ENCODE results near the gene TBCEL. TPM values are rescaled to one million over a fixed set of nuclear protein-coding genes. Genes with fewer than 3 reads are reported as not detected.
A peak's percentile ranks its signal among the peaks of the same experiment; 100 is the strongest.

TBCEL gene
- total and polyA plus RNA-seq, 2 donors (not counting 1 experiment from before 2014, with no cell fraction given) = 21.1 to 25.8 TPM

- Histone ChIP-seq H3K9me3 (ENCODE audit: control insufficient read depth, insufficient read depth, low read depth, low read length) (no peaks in the 10 kb centered on the region), H3K27me3 (ENCODE audit: control insufficient read depth, insufficient read depth, low read length) (peaks cover 3% of the 10 kb centered on the region), H3K4me3 (replicated peaks in 1 of 4; ENCODE audit: control extremely low read depth in 1 of 4, insufficient read depth in 1 of 4, low read depth in 3 of 4, low read length in 4 of 4) (no peak overlapping the region), H3K36me3 (ENCODE audit: control insufficient read depth, insufficient read depth, low read length) (no peaks in the 10 kb centered on the region), H4K20me1 (ENCODE audit: control insufficient read depth, extremely low read depth, insufficient read depth, low read length) (no peaks in the 10 kb centered on the region), H3K4me1 (ENCODE audit: control insufficient read depth, extremely low read depth, insufficient read depth, low read length) (no peaks in the 10 kb centered on the region), H2AFZ (ENCODE audit: low read length) (no peak overlapping the region), H3K9ac (ENCODE audit: insufficient read depth, low read length) (no peak overlapping the region), H3K4me2 (ENCODE audit: extremely low read depth, insufficient read depth, low read length) (no peak overlapping the region), H3K27ac (ENCODE audit: insufficient read depth, low read length) (no peak overlapping the region), H3K79me2 (ENCODE audit: control insufficient read depth, insufficient read depth, low read length) (no peaks in the 10 kb centered on the region)
- DNase-seq (ENCODE audit: low read depth in 2 of 2) = no peak
- TF ChIP-seq, protein P1, sequence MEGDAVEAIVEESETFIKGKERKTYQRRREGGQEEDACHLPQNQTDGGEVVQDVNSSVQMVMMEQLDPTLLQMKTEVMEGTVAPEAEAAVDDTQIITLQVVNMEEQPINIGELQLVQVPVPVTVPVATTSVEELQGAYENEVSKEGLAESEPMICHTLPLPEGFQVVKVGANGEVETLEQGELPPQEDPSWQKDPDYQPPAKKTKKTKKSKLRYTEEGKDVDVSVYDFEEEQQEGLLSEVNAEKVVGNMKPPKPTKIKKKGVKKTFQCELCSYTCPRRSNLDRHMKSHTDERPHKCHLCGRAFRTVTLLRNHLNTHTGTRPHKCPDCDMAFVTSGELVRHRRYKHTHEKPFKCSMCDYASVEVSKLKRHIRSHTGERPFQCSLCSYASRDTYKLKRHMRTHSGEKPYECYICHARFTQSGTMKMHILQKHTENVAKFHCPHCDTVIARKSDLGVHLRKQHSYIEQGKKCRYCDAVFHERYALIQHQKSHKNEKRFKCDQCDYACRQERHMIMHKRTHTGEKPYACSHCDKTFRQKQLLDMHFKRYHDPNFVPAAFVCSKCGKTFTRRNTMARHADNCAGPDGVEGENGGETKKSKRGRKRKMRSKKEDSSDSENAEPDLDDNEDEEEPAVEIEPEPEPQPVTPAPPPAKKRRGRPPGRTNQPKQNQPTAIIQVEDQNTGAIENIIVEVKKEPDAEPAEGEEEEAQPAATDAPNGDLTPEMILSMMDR (conservative IDR thresholded peaks at IDR 0.05 in 1 of 2, IDR thresholded peaks at IDR 0.05 in 1 of 2; ENCODE audit: low read depth in 1 of 2, low read length in 2 of 2) = no peak
- TF ChIP-seq EZH2 (IDR thresholded peaks at IDR 0.05; ENCODE audit: low read length, missing control alignments) = no peak
These were observed 75.5 kb downstream of the TBCEL start for GRCh38 chr11:121099364-121099763.

GRCh38 chr11:121099885-121100284 lies 76.0 kb downstream of the TBCEL start:
- Histone ChIP-seq H3K27ac (ENCODE audit: insufficient read depth, low read length) (no peak overlapping the region), H3K4me2 (ENCODE audit: extremely low read depth, insufficient read depth, low read length) (no peak overlapping the region), H4K20me1 (ENCODE audit: control insufficient read depth, extremely low read depth, insufficient read depth, low read length) (no peaks in the 10 kb centered on the region), H3K9ac (ENCODE audit: insufficient read depth, low read length) (no peak overlapping the region), H3K36me3 (ENCODE audit: control insufficient read depth, insufficient read depth, low read length) (no peaks in the 10 kb centered on the region), H3K4me3 (replicated peaks in 1 of 4; ENCODE audit: control extremely low read depth in 1 of 4, insufficient read depth in 1 of 4, low read depth in 3 of 4, low read length in 4 of 4) (no peak overlapping the region), H3K79me2 (ENCODE audit: control insufficient read depth, insufficient read depth, low read length) (no peaks in the 10 kb centered on the region), H3K9me3 (ENCODE audit: control insufficient read depth, insufficient read depth, low read depth, low read length) (no peaks in the 10 kb centered on the region), H3K27me3 (ENCODE audit: control insufficient read depth, insufficient read depth, low read length) (peaks cover 3% of the 10 kb centered on the region), H3K4me1 (ENCODE audit: control insufficient read depth, extremely low read depth, insufficient read depth, low read length) (no peaks in the 10 kb centered on the region), H2AFZ (ENCODE audit: low read length) (no peak overlapping the region)
- DNase-seq (ENCODE audit: low read depth in 2 of 2) = peak; percentile 41 to 55
- TF ChIP-seq, protein P1 (conservative IDR thresholded peaks at IDR 0.05 in 1 of 2, IDR thresholded peaks at IDR 0.05 in 1 of 2; ENCODE audit: low read depth in 1 of 2, low read length in 2 of 2) = no peak
- no peak for TF ChIP-seq EZH2 (IDR thresholded peaks at IDR 0.05; ENCODE audit: low read length, missing control alignments)

DNA sequence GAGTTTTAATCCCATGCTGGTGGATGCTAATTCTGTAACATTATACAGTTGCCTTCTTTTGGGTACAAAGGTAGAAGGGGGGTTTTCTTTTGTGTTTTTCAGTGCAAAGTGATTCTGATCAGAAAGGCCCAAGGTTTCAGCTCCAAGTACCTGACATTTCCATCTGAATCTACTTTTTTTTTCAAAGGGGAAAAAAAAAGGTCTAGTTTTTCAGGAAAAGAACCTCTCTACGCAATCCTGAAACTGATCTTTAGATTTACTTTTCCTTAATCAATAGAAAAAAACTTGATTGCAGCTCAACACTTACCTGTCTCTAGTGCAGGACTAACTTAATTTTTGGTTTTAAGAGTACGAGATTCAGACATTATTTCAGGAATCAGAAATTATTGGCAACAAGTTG lies 77.0 kb downstream of the TBCEL start, which contains the start of gene TECTA:
TECTA (plus strand) TSS at position 301 of the 400 bp plus-strand sequence. CDS start 1,423 bp downstream, outside the sequence.
- Histone ChIP-seq H3K9ac (ENCODE audit: insufficient read depth, low read length) (no peak within 1 kb of the TSS), H3K27ac (ENCODE audit: insufficient read depth, low read length) (no peak within 1 kb of the TSS), H3K27me3 (ENCODE audit: control insufficient read depth, insufficient read depth, low read length) (peaks cover 3% of the 10 kb centered on the region), H3K4me1 (ENCODE audit: control insufficient read depth, extremely low read depth, insufficient read depth, low read length) (no peaks in the 10 kb centered on the region), H2AFZ (ENCODE audit: low read length) (no peak within 1 kb of the TSS), H3K4me2 (ENCODE audit: extremely low read depth, insufficient read depth, low read length) (no peak within 1 kb of the TSS), H3K36me3 (ENCODE audit: control insufficient read depth, insufficient read depth, low read length) (no peaks in the 10 kb centered on the region), H4K20me1 (ENCODE audit: control insufficient read depth, extremely low read depth, insufficient read depth, low read length) (no peaks in the 10 kb centered on the region), H3K79me2 (ENCODE audit: control insufficient read depth, insufficient read depth, low read length) (no peaks in the 10 kb centered on the region), H3K9me3 (ENCODE audit: control insufficient read depth, insufficient read depth, low read depth, low read length) (no peaks in the 10 kb centered on the region), H3K4me3 (replicated peaks in 1 of 4; ENCODE audit: control extremely low read depth in 1 of 4, insufficient read depth in 1 of 4, low read depth in 3 of 4, low read length in 4 of 4) (no peak within 1 kb of the TSS)
- no peak for DNase-seq (ENCODE audit: low read depth in 2 of 2)
- TF ChIP-seq EZH2 (IDR thresholded peaks at IDR 0.05; ENCODE audit: low read length, missing control alignments) = no peak
- TF ChIP-seq, protein P1 (conservative IDR thresholded peaks at IDR 0.05 in 1 of 2, IDR thresholded peaks at IDR 0.05 in 1 of 2; ENCODE audit: low read depth in 1 of 2, low read length in 2 of 2) = no peak
